GM18520 (cell line): ENCODE data around the gene CBX7.

Source experiments
- ATAC-seq: cut with Tn5 transposase; IDR thresholded peaks from one replicate; pipeline ENCODE4 v1.9.1; 2021; ENCODE audit not compliant: unreplicated experiment

CBX7 gene

DNA sequence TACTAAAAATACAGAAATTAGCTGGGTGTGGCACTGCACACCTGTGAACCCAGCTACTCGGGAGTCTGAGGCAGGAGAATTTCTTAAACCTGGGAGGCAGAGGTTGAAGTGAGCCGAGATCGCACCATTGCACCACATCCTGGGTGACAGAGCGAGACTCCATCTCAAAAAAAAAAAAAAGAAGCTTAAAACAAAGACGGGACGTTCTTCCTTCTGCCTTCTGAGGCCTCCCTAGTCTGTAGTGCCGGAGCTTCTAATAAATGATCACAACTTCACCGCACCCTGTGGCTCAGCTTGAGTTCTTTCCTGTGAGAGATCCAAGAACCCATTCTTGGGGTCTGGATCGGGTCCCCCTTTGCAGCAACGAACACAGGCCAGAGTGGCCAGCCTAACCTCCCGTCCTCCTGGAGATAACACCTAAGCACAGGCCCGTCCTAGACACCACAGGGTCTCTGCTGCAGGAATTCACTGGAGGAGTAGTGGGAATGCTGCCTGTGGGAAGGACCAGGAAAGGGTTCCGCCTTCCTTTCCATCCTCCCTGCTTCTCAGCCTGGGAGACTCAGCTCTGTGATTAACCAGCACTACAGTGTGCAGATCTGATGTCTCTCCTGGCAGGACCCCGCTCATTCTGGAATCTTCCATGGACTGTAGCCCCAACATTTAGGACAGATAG is 57.6 kb downstream of the CBX7 start:
- no peak for ATAC-seq

DNA sequence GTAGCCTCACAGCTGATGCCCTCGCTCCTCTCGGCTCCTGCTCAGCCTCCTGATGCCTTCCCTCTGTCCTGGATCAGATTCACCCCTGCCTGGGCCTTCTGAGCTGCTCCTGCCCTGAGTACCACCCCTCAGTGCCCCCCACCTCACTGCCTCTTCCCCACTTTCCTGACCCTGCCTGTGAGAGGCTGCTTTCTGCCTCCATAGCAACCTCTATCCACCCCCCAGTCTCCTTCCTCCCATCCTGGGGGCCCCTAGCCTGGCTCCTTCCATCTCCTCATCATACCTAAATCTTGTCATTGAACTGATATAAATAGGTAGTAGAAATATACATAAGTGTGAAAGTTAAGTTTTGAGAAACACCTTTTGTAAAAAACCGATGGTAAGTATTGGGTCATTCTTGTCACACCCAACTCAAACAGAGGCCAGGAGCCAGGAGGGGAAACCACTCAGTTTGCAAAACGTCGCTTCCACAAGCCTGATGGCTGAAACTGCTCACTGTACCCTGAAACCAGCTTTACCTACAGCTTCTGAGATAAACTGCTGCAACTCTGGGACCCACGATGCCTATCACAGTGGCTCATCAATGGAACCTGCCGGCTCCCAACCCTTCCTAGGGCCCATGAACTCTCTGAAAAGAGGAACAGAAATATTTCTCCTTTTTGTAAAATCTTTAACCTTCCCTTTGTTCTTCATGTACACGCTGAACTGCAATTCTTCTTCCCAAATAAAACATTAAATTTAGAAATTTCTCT is 60.2 kb downstream of the CBX7 start:
- ATAC-seq = no peak

GRCh38 chr22:39091126-39092081 is 61.1 kb downstream of the CBX7 start:
- ATAC-seq = no peak

- ATAC-seq = peak; percentile 34
Measured at GRCh38 chr22:39090426-39091064, 61.9 kb downstream of the CBX7 start.

- ATAC-seq = no peak
Measured at GRCh38 chr22:39089928-39090327, 62.6 kb downstream of the CBX7 start.

DNA sequence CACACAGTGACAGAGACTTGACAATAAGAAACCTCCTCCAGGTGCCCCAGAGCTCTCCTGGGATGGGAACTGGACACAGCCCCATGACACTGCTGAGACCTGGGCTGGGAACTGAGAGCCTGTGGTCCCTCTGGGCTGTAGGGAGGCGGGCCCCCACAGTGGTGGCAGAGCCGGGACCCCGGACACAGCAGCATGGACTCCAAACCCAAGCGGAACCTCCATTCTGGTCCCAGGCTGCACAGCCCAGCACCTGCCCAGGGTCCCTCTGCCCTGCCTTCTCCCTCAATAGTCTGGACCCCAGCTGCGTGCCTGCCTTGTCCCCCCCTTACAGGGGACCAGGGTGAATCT is 63.8 kb downstream of the CBX7 start:
- no peak for ATAC-seq

- ATAC-seq = no peak
Measured at GRCh38 chr22:39087881-39088684, 64.4 kb downstream of the CBX7 start.

GRCh38 chr22:39087098-39087497 is 65.4 kb downstream of the CBX7 start:
- ATAC-seq = no peak

GRCh38 chr22:39084666-39085065 is 67.8 kb downstream of the CBX7 start:
- no peak for ATAC-seq

GRCh38 chr22:39083212-39084165 is 69.0 kb downstream of the CBX7 start:
- ATAC-seq = no peak

DNA sequence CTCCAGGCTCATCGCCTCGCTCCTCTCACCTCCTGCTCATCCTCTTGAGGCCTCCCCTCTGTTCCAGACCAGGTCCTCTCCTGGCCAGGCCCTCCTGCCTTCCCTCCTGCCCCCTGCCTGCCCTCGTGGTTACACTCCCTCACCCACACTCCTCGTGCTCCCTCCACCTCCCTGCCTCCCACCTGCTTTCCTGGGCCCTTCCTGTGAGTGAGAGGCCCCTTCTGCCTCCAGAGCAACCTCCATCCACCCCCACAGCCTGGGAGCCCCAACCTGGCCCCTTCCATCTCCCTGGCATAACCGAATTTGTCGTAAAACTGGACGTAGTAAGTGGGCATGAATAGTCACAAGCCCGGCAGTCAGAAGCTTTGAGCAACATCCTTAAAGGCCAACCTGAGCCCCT is 70.9 kb downstream of the CBX7 start:
- no peak for ATAC-seq

DNA sequence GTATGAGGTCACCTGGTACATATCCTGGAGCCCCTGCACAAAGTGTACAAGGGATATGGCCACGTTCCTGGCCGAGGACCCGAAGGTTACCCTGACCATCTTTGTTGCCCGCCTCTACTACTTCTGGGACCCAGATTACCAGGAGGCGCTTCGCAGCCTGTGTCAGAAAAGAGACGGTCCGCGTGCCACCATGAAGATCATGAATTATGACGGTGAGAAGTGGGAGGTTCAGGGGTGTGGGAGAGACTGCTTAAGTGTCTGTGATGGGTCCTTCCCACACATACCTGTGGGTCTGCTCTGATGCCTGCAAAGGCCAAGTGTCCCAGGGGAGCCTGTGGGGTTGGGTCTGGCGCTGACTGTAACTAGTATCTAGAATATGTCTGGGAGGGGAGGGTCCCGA is 71.5 kb downstream of the CBX7 start:
- no peak for ATAC-seq
